B cell (primary cell): ENCODE results near the gene EXOC3L1.

Experiments
- EZH2 ChIP-seq: IDR thresholded peaks from 2 replicates; pipeline ENCODE4 v1.6.1; 2012; ENCODE audit warnings: borderline replicate concordance, low read depth, mild to moderate bottlenecking, moderate library complexity, low read length; ENCODE audit not compliant: insufficient read depth, poor library complexity, severe bottlenecking
- TF ChIP-seq, protein P1 (sequence below): fragments of 200-600 bp; IDR thresholded peaks from one replicate; pipeline ENCODE4 v1.8.0; 2022; ENCODE audit warnings: antibody characterized with exemption, mild to moderate bottlenecking

DNA sequence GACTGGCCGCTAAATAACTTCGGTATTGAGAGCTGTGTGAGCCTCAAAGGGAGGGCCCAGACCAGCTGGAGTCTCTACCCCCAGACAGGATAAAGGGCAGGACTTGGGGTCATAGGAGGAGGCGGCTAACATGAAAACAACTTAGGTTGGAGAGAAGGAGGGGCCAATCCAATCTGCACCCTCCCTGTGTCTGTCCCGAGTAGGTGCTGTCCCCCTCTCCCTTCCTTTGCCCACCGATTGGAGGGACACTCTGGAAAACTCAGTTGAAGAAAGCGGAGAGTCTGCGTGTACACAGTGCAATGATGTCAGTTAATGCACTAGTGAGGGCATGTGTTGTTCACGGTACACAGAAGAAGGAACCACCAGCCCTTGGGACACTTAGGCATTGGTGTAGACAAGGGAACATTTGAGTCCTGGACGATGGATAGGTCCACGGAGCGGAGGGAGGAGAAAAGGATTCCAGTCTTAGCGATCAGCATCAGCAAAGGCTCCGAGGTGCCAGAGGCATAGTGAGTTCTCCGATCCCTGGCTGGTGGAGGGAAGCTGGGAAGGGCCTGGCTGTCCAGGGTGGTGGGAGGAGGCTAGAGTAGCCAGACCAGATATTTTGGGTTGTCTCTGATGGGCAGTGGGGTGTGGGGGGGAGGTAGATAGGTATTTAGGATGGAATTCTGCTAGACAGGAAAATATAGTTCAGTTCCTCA is 18.8 kb downstream of the EXOC3L1 start:
- TF ChIP-seq EZH2, result no peak
- TF ChIP-seq, protein P1, sequence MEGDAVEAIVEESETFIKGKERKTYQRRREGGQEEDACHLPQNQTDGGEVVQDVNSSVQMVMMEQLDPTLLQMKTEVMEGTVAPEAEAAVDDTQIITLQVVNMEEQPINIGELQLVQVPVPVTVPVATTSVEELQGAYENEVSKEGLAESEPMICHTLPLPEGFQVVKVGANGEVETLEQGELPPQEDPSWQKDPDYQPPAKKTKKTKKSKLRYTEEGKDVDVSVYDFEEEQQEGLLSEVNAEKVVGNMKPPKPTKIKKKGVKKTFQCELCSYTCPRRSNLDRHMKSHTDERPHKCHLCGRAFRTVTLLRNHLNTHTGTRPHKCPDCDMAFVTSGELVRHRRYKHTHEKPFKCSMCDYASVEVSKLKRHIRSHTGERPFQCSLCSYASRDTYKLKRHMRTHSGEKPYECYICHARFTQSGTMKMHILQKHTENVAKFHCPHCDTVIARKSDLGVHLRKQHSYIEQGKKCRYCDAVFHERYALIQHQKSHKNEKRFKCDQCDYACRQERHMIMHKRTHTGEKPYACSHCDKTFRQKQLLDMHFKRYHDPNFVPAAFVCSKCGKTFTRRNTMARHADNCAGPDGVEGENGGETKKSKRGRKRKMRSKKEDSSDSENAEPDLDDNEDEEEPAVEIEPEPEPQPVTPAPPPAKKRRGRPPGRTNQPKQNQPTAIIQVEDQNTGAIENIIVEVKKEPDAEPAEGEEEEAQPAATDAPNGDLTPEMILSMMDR, result no peak
